WI38 (cell line): ENCODE results near the gene CD74.

Experiments used
- H3K4me3 ChIP-seq: 2 replicates; pipeline ENCODE4 v1.5.1; 2011; ENCODE audit warnings: low read depth, mild to moderate bottlenecking, control low read depth, low read length
- CTCF ChIP-seq: IDR thresholded peaks from 2 replicates; pipeline ENCODE4 v1.5.1; 2012; ENCODE audit warnings: low read depth, mild to moderate bottlenecking, control low read depth, low read length

The CD74 gene

GRCh38 chr5:150394131-150394530 is 18.6 kb downstream of the CD74 start:
- H3K4me3 ChIP-seq = no peak overlapping the region
- TF ChIP-seq CTCF = no peak

GRCh38 chr5:150393096-150393645 is 19.5 kb downstream of the CD74 start:
- H3K4me3 ChIP-seq = no peak overlapping the region
- TF ChIP-seq CTCF = no peak

GRCh38 chr5:150392680-150393079 is 20.0 kb downstream of the CD74 start:
- no peak for TF ChIP-seq CTCF
- H3K4me3 ChIP-seq = no peak overlapping the region

GRCh38 chr5:150391986-150392385 is 20.7 kb downstream of the CD74 start:
- TF ChIP-seq CTCF = no peak
- no peak overlapping the region for H3K4me3 ChIP-seq

GRCh38 chr5:150391064-150391834 is 21.5 kb downstream of the CD74 start:
- TF ChIP-seq CTCF = no peak
- H3K4me3 ChIP-seq = no peak overlapping the region

GRCh38 chr5:150389531-150390266 is 23.0 kb downstream of the CD74 start:
- no peak overlapping the region for H3K4me3 ChIP-seq
- TF ChIP-seq CTCF = no peak
